Measurements from ENCODE around the gene PAX5.

DNA sequence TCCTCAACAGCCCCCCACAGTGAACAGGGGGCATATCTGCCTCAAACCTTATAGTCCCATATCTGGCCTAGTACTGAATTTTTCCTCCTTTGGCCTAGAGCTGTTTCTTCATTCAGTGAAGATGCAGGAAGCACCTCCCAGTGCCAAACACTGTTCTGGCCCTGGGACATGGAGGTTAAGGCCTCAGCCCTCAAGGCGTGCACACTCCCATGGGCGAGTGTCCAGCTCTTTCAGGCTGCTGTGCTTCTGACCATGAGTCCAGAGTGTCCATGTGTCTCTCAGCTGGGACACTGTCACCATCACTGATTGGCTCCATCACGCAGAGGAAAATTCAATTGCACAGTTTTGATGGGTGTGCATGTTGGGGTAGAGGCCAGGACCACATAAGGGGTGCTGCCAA is 151.5 kb downstream of the PAX5 start:
- TF ChIP-seq, protein P1, sequence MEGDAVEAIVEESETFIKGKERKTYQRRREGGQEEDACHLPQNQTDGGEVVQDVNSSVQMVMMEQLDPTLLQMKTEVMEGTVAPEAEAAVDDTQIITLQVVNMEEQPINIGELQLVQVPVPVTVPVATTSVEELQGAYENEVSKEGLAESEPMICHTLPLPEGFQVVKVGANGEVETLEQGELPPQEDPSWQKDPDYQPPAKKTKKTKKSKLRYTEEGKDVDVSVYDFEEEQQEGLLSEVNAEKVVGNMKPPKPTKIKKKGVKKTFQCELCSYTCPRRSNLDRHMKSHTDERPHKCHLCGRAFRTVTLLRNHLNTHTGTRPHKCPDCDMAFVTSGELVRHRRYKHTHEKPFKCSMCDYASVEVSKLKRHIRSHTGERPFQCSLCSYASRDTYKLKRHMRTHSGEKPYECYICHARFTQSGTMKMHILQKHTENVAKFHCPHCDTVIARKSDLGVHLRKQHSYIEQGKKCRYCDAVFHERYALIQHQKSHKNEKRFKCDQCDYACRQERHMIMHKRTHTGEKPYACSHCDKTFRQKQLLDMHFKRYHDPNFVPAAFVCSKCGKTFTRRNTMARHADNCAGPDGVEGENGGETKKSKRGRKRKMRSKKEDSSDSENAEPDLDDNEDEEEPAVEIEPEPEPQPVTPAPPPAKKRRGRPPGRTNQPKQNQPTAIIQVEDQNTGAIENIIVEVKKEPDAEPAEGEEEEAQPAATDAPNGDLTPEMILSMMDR (IDR thresholded peaks at IDR 0.05): no peak
- no peak for TF ChIP-seq EP300 (IDR thresholded peaks at IDR 0.05)
